IPS-18c (cell line): ENCODE results near the gene PDZK1.
"Not testable (repeated sequence)": the region's sequence is repeated elsewhere in the genome, so short reads cannot be mapped to it uniquely, and the experiment has no call there.

ENCODE experiments used
- H3K4me3 ChIP-seq: 2 replicates; pipeline ENCODE4 v1.7.0; 2013; ENCODE audit warnings: low read depth, mild to moderate bottlenecking, low read length, moderate library complexity; ENCODE audit not compliant: insufficient read depth
- H3K9me3 ChIP-seq: one replicate; pipeline ENCODE4 v1.6.1; 2013; ENCODE audit warnings: mild to moderate bottlenecking, low read length, moderate library complexity; ENCODE audit not compliant: control insufficient read depth, insufficient read depth

Gene PDZK1

DNA sequence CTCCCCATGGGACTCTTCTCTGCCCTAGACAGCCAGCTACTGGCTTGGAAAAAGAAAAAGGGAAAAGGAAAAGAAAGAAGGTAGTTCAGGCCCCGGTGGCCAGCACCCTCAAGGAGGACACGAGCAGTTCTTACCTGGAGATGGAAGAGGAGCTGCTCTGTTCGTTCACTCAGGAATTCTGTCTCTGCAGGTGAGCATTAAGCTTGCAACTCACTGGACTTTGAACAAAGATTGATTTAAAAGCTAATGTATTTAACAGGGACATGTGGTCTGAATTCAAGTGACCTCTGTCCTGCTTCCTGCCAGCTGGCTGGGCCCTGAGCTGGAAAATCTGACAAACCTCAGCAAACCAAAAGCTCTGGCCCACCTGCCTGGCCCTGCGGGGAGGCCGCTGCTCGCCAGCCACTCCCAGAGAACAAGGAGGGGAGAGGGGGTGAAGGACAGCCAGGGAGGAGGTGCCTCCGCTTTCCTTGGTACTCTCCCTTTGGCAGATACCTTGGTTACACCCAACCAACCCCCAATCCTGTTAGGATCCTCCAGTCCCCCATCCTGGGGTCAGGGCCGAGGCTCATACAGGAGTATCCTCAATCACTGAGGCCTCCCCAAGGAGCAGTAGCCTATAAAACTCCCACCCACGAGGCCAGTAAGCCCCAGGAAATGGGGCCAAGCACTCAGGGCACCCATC, at the start of gene PDZK1:
Gene PDZK1 (minus strand): TSS at position 186 of the 685 bp plus-strand sequence. CDS start 19,347 bp downstream, outside the sequence.
- Histone ChIP-seq H3K9me3 (no peaks in the 10 kb centered on the region), H3K4me3 (no peak within 1 kb of the TSS)

DNA sequence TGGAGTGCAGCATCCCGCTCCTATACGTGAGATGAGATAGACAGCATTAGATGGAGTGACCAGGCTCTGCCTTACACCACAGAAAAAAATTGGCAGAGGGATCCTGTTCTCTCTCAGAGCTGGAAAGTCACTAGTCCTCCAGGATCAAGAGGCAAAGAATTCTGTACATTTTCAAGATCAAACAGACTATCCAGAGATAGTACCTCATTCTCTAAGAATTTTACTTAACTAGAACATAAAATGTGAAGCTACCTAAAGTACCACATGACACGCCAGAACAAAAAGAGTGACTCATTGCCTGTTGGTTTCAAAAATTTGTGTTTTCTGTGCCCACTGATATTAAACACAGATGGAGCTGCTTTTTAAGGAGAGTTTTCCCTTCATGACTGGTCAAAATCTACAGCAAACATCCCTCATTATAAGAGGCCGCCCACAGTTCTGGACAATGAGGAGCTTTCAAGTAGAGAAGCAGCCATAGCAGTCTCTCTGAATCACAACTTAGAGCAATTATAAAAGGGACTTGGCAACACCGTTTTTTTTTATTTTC, 44.4 kb upstream of the PDZK1 start:
- no peak overlapping the region for H3K4me3 ChIP-seq

DNA sequence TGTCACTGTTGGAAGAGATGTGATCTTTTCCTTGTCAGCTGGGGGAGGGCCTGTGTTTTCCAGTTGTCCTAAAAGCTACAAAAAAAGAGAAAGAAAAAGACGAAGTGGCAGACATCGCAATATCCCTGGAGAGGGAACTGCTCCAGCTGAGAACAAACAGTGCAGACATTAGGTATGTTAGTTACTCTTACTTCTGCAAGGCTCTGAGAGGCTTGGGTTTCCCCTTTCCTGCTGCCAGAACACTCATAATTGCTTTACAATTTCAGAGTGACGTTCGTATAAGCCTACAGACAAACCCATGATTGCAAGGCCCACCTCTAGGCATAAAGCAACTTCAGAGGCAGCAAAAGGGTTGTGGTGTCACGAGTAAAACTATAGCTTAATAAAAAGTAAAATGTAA, 43.3 kb upstream of the PDZK1 start:
- H3K9me3 ChIP-seq = no peaks in the 10 kb centered on the region
- H3K4me3 ChIP-seq = no peak overlapping the region

More for the DNA sequence above, 44.4 kb upstream of the PDZK1 start:
- no peaks in the 10 kb centered on the region for H3K9me3 ChIP-seq

DNA sequence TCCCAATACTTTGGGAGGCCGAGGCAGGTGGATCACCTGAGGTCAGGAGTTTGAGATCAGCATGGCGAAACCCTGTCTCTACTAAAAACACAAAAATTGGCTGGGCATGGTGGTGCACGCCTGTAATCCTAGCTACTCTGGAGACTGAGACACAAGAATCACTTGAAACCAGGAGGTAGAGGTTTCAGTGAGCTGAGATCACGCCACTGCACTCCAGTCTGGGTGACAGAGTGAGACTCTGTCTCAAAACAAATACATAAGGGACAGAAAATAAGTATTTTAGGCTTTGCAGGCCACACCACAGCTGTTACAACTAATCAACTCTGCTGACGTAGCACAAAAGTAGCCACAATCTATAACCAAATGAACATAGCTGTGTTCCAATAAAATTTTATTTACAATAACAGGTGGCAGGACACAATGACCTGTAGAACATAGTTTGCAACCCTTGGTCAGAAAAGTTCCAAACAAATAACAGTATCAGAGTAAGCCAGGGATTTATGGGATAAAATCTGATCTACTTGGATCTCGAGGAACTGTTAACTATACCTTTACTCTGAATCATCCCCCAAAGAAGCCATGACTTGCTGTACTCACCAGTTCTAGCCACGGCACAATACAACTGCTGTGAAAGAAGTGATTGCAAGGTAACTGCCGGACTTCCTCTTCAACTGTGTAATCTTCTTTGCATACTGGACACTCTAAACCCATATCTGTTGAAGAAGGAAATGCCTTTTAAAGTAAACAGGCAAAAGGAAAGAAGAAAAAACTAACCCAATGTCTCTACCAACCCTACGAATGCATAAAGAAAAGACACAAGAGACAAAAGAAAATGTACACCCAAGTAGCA, 40.5 kb upstream of the PDZK1 start:
- no peak overlapping the region for H3K4me3 ChIP-seq
- no peaks in the 10 kb centered on the region for H3K9me3 ChIP-seq

DNA sequence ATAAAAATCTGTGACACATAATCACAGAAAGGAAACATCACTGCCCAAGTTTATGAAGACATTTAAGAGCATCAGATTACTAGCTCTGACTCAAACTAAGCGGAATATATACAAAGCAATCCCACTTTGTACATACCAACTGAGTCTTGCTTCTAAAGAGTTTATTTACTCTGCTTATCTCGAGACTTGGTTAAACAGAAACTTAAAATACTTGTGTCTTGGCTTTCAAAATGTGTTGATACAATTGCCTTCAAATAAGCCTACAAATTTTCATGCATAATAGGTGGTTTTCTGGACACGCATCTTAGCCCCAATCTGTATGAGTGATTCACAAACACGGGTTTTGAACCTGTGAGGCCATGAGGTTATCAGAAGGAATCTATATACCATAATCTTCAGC, 33.1 kb upstream of the PDZK1 start:
- no peaks in the 10 kb centered on the region for H3K9me3 ChIP-seq
- H3K4me3 ChIP-seq = no peak overlapping the region

DNA sequence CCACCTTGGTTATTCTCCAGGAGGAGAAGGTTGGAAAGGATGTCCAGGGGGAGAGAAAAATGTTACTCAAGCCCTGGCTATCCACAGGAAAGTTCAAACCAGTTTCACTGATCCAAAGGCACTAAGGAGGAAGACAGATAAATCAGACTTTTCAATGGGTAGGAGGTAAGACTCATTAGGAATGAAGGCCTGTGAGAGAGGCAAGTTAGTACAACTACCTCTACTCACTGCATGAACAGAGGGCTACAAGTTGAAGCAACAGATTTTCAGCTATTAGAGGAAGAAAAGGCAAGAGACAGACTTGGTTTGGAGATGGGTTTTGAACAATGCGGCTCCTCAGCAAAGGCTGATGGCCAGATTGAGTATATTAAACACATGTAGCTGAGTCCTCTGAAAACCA, 29.0 kb upstream of the PDZK1 start:
- H3K9me3 ChIP-seq = no peaks in the 10 kb centered on the region
- H3K4me3 ChIP-seq = no peak overlapping the region

DNA sequence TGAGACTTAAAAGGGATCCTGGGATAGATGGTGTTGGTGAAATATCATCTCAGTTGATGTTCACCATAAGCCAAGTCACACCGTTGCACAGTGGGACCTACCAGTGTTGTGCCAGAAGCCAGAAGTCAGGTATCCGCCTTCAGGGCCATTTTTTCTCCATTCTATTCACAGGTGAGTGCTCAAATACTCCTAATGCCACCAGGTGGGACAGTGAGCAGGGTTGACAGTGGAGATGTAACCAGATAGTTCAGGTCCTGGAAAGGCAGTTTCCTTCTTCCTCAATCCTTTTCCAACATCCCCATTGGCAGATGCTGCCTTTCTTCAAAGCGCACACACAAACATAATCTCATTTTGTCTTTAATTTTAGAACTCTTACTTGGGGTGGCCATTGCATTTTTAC, 23.7 kb upstream of the PDZK1 start:
- Histone ChIP-seq H3K4me3 (no peak overlapping the region), H3K9me3 (peaks cover 2% of the 10 kb centered on the region)

DNA sequence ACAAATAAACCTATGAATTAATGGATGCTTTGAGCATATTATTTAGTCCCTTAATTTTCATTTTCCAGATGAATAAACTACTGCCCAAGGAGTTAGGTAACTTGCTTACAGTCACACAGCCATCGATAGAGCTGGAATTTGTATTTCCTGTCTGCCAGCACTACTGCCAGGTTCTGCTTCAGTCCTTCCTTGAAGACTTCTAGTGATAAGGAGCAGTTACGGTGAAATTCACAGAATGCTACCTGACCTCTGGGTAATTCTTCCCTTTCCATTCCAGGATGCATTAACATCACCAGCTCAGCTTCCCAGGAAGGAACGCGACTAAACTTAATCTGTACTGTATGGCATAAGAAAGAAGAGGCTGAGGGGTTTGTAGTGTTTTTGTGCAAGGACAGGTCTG, 23.3 kb upstream of the PDZK1 start:
- Histone ChIP-seq H3K4me3 (no peak overlapping the region), H3K9me3 (peaks cover 2% of the 10 kb centered on the region)

DNA sequence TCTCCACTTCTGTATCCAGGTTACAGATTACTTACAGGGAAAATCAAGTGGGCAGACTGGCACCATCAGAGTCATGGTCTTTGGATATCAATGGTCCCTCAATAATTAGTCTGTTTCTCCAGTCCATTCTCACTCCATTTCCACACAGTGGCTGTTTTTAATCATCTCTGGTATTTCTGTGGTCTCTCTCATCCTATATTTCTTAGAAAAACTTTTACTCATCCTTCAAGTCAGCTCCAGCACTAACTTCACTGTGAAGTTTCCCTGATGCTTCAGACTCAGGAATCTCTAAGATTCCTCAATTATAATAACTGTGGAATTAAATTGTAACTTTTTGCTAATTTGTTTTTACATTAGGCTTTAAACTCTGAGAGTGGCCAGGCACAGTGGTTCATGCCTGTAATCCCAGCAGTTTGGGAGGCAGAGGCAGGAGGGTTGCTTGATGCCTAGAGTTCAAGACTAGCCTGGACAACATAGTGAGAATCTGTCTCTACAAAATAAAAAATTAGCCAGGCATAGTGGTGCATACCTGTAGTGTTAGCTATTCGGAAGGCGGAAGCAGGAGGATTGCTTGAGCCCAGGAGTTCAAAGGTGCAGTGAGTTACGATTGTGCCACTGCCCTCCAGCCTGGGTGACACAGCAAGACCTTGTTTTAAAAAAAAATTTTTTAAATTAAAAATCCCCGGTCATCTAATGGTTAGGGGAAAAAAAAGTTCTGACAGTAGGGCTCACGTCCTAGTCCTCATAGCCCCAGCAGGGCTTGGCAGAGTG, 22.7 kb upstream of the PDZK1 start:
- peaks cover 2% of the 10 kb centered on the region for H3K9me3 ChIP-seq
- no peak overlapping the region for H3K4me3 ChIP-seq

DNA sequence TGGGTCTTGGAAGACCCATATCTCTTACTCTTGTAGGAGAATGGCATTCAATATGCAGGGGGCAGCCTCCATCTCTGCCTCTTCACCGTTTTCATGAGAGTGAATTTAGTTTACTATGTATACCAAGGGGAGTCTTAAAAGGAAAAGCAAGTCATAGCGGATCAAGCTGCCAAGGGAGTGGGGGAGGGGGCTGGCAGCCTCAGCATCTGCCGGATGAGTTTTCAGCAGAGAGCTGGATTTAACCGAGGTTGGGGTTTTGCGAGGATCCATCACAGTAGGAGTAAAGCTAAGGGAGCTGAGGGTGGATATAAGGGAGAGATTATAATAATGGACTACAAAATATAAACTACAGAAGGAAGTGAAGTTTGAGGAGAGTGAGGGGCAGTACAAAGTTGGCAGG, 22.0 kb upstream of the PDZK1 start:
- H3K9me3 ChIP-seq = peaks cover 2% of the 10 kb centered on the region
- H3K4me3 ChIP-seq = no peak overlapping the region

DNA sequence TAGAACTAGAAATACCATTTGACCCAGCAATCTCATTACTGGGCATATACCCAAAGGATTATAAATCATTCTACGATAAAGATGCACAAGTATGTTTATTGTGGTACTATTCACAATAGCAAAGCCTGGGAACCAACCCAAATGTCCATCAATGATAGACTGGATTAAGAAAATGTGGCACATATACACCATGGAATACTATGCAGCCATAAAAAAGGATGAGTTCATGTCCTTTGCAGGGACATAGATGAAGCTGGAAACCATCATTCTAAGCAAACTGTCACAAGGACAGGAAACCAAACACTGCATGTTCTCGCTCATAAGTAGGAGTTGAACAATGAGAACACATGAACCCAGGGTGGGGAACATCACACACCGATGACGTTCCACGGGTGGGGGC, 19.0 kb upstream of the PDZK1 start:
- not testable (repeated sequence) for H3K4me3 ChIP-seq, H3K9me3 ChIP-seq

DNA sequence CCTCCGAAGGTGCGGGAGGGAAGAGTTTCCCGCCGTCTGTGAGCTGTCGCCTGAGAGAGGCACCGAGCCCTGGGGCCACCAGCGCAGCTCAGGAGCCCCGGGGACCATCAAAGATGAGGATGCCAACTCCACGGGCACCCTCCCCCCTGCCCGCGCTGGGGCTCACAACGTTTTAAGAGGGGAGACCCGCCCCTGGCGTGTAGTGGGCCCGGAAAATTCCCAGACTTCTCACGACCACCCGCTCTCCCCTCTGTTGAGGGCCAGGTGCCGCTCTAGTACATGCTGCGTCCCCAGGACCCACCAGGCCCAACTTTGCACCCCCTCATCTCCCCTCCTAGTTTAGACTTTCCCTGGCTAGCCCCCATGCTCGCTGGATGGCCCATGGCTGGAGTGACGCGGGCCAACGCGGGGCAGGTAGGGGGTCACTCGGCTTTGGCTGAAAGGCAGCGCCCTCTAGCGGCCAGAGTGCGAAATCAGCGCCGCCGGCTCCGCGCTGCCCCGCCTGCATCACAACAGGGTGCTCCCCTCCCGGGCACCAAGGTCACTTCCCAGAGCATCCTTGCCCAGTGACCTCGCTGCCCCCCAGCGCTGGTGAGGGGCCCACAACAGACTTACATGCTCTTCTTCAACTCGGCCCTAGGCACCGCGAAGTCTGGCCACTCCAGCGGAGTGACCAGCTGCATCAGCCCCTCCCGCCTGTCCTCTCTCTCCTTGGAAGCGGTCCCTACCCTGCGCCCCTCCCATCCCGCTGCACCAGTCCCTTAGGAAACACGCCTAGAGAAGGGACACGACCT, 13.9 kb upstream of the PDZK1 start:
- no peaks in the 10 kb centered on the region for H3K9me3 ChIP-seq
- peak overlapping the region; percentile 55 for H3K4me3 ChIP-seq

DNA sequence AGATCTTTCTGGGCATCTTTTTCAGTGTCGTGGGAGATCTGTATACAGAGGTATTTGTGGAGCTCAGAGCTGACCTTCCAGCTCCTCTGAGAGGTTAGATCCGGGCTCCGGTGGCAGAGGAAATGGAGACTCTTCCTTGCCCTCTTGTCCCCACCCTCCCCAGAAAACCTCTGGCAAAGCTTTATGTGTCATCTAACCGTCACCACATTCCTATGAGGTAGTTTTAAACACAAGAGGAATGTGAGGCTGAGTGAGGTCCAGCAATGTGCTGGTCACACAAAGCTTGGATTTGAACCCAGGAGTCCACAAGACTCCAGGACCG, 13.3 kb upstream of the PDZK1 start:
- peak overlapping the region; percentile 50; the same call in 1 of the 2 replicates for H3K4me3 ChIP-seq

DNA sequence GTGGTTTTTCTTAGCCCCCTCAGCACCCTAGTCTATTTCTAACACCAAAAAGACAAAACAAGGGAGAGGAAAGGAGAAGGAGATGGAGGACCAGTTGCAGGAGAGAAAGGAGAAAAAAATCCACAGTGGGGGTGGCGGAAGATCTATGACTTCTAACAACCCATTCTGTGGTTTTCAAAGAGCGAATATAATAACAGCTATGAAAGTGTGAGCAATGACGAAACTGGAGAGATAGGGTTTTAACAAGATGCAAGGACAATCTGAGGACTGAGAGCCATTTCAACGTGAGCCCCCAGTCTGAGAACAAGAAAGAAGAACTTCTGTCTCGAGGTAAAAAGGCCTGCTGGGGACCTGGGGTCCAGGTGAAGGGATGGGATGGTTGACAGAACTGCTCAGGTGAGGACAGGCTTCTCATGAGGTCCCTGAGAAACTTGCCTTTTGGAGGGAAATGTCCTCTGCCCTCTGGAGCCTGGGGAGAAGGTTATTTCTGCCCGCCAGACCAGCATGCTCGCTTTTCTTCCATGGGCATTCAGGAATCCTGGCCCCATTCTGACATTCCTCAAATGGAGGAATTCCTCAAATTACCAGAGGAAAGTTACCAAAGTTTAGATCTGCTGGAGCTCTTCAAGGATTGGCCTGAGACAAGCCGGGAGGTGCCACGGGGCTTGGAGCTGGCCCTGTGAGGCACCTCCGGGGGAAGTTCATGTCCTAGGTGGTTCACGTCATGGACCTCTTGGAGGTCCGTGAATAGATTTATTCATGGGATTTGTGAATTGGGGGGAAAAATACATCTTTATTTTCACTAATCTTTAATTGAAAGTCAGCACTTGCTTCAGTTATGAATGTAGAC, 12.3 kb upstream of the PDZK1 start, which contains the start of gene CD160:
Gene CD160 (plus strand): TSS at position 270 of the 850 bp plus-strand sequence. CDS start 8,829 bp downstream, outside the sequence.
- Histone ChIP-seq H3K4me3 (no peak within 1 kb of the TSS), H3K9me3 (no peaks in the 10 kb centered on the region)

More for the DNA sequence above, 13.3 kb upstream of the PDZK1 start:
- H3K9me3 ChIP-seq = no peaks in the 10 kb centered on the region

DNA sequence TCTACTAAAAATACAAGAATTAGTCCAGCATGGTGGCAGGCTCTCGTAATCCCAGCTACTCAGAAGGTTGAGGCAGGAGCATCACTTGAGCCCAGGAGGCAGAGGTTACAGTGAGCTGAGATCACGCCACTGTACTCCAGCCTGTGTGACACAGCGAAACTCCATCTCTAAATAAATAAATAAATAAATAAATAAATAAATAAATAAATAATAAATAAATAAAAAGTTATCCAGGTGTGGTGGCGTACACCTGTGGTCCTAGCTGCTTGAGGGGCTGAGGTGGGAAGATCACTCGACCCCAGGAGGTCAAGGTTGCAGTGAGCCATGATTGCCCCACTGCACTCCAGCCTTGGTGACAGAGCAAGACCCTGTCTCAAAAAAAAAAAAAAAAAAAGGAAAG, 11.3 kb upstream of the PDZK1 start:
- H3K4me3 ChIP-seq, H3K9me3 ChIP-seq: not testable (repeated sequence)

DNA sequence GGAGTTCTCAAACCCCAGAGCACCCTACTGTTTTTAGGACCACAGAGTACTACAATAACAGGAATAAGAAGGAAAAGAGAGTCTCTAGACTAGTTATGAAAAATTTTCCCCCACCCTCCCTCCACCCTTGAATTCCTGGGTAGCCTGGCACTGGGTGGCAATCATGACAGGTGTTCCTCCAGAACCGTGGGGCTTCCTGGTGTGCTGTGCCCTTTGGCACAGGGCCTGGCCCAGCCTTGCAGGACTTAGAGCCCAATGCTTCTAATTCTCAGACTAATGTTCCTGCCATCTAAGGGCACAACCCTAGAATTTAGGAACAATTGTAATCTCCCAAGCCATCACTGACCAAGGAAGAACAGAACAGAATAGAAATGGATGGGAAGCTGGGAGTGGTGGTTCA, 10.7 kb upstream of the PDZK1 start:
- Histone ChIP-seq H3K9me3 (no peaks in the 10 kb centered on the region), H3K4me3 (no peak overlapping the region)
